GM03348 (cell line): ENCODE data around the gene SETDB2.
A peak's percentile ranks its signal among the peaks of the same experiment; 100 is the strongest.
"Not testable (repeated sequence)": the region's sequence is repeated elsewhere in the genome, so short reads cannot be mapped to it uniquely, and the experiment has no call there.

Experiments used
- DNase-seq: peaks from one replicate; pipeline ENCODE4 v3.0.0; 2012; ENCODE audit warnings: low spot score

SETDB2 gene

GRCh38 chr13:49476529-49476928, 32.5 kb downstream of the SETDB2 start:
- no peak for DNase-seq

- no peak for DNase-seq
Observed at GRCh38 chr13:49481788-49482187, 37.7 kb downstream of the SETDB2 start.

- DNase-seq, result no peak
Observed at GRCh38 chr13:49488563-49488962, 44.5 kb downstream of the SETDB2 start.

- no peak for DNase-seq
Observed at GRCh38 chr13:49494645-49495044, 50.6 kb downstream of the SETDB2 start.

GRCh38 chr13:49495783-49496762, 52.0 kb downstream of the SETDB2 start, which contains the start of gene PHF11:
Gene PHF11, plus strand, starts transcription at chr13:49495953. Its CDS starts 49 bp downstream, at chr13:49496002.
- DNase-seq, result peak; percentile 86

GRCh38 chr13:49496837-49497236, 52.8 kb downstream of the SETDB2 start:
- DNase-seq, result not testable (repeated sequence)

GRCh38 chr13:49497272-49497671, 53.2 kb downstream of the SETDB2 start:
- DNase-seq, result no peak

- no peak for DNase-seq
Observed at GRCh38 chr13:49498206-49498605, 54.1 kb downstream of the SETDB2 start.

- DNase-seq, result peak; percentile 64
Observed at GRCh38 chr13:49499889-49500660, 56.0 kb downstream of the SETDB2 start.

- peak; percentile 15 for DNase-seq
Observed at GRCh38 chr13:49502954-49503353, 58.9 kb downstream of the SETDB2 start.

- no peak for DNase-seq
Observed at GRCh38 chr13:49503951-49504350, 59.9 kb downstream of the SETDB2 start.

- DNase-seq, result no peak
Observed at GRCh38 chr13:49512578-49512977, 68.5 kb downstream of the SETDB2 start.

GRCh38 chr13:49516467-49516866, 72.4 kb downstream of the SETDB2 start:
- no peak for DNase-seq

- DNase-seq, result peak; percentile 27
Observed at GRCh38 chr13:49517461-49517860, 73.4 kb downstream of the SETDB2 start.

- DNase-seq, result no peak
Observed at GRCh38 chr13:49521224-49521623, 77.2 kb downstream of the SETDB2 start.

- no peak for DNase-seq
Observed at GRCh38 chr13:49524740-49525501, 80.8 kb downstream of the SETDB2 start.

GRCh38 chr13:49527123-49527522, 83.0 kb downstream of the SETDB2 start:
- no peak for DNase-seq

GRCh38 chr13:49528161-49528560, 84.1 kb downstream of the SETDB2 start:
- no peak for DNase-seq

GRCh38 chr13:49530457-49530856, 86.4 kb downstream of the SETDB2 start:
- DNase-seq, result no peak

- DNase-seq, result no peak
Observed at GRCh38 chr13:49532593-49532992, 88.5 kb downstream of the SETDB2 start.

- no peak for DNase-seq
Observed at GRCh38 chr13:49533011-49533410, 88.9 kb downstream of the SETDB2 start.
